ENCODE results near the gene PPIG.
"Not testable (repeated sequence)": the region's sequence is repeated elsewhere in the genome, so short reads cannot be mapped to it uniquely, and the experiment has no call there.

The PPIG gene

GRCh38 chr2:169565686-169566085 is 18.5 kb upstream of the PPIG start:
- TF ChIP-seq, protein P1, sequence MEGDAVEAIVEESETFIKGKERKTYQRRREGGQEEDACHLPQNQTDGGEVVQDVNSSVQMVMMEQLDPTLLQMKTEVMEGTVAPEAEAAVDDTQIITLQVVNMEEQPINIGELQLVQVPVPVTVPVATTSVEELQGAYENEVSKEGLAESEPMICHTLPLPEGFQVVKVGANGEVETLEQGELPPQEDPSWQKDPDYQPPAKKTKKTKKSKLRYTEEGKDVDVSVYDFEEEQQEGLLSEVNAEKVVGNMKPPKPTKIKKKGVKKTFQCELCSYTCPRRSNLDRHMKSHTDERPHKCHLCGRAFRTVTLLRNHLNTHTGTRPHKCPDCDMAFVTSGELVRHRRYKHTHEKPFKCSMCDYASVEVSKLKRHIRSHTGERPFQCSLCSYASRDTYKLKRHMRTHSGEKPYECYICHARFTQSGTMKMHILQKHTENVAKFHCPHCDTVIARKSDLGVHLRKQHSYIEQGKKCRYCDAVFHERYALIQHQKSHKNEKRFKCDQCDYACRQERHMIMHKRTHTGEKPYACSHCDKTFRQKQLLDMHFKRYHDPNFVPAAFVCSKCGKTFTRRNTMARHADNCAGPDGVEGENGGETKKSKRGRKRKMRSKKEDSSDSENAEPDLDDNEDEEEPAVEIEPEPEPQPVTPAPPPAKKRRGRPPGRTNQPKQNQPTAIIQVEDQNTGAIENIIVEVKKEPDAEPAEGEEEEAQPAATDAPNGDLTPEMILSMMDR (IDR thresholded peaks at IDR 0.05; ENCODE audit: low read depth, low read length), result no peak
- H3K4me3 ChIP-seq (replicated peaks in 1 of 2; ENCODE audit: low read depth in 2 of 2, low read length in 2 of 2), result no peak overlapping the region
- DNase-seq (ENCODE audit: low read depth in 2 of 2), result no peak

DNA sequence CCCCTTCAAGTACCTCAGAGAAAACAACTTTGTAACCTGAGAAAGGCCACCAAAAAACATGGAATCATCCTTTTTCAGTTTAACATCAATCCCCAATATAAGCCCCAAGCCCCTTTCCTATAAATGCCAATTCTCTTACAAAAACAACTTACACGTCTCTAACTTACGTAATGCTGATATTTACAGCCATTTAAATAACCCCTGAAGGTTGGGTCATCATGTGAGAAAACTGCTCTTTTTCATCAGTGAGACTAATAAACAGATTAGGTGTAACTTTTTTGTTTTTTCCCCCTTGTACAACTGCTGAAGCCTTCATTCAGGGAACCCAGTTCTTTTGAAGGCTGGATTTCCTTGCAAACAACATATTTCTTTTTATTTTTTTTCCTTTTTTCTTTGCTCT is 14.2 kb upstream of the PPIG start:
- no peak overlapping the region for H3K4me3 ChIP-seq (replicated peaks in 1 of 2; ENCODE audit: low read depth in 2 of 2, low read length in 2 of 2)
- no peak for DNase-seq (ENCODE audit: low read depth in 2 of 2)
- TF ChIP-seq, protein P1 (IDR thresholded peaks at IDR 0.05; ENCODE audit: low read depth, low read length), result no peak

GRCh38 chr2:169570752-169571151 is 13.4 kb upstream of the PPIG start:
- DNase-seq (ENCODE audit: low read depth in 2 of 2); H3K4me3 ChIP-seq (replicated peaks in 1 of 2; ENCODE audit: low read depth in 2 of 2, low read length in 2 of 2): not testable (repeated sequence)

DNA sequence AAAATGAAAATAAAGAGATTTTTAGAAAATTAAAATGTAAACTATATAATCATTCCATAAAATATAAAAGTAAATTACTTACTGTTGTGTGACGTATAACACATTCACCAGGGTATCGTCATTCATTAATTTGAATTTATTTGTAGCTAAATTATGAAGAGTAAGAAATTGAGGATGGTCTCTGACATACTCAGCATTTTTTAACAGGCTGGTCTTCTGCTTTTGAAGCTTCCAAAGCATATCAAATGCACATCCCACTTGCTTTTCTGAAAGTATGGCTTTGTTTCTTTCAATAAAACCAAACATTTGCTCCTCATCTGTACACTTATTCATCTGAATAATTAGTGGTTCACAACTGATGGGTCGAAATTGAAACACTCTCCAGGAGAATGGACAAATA is 12.6 kb upstream of the PPIG start:
- TF ChIP-seq, protein P1 (IDR thresholded peaks at IDR 0.05; ENCODE audit: low read depth, low read length), result no peak
- no peak overlapping the region for H3K4me3 ChIP-seq (replicated peaks in 1 of 2; ENCODE audit: low read depth in 2 of 2, low read length in 2 of 2)

GRCh38 chr2:169572189-169572588 is 12.0 kb upstream of the PPIG start:
- TF ChIP-seq, protein P1 (IDR thresholded peaks at IDR 0.05; ENCODE audit: low read depth, low read length), result no peak
- H3K4me3 ChIP-seq (replicated peaks in 1 of 2; ENCODE audit: low read depth in 2 of 2, low read length in 2 of 2), result no peak overlapping the region
- no peak for DNase-seq (ENCODE audit: low read depth in 2 of 2)

More for the DNA sequence above, 12.6 kb upstream of the PPIG start:
- DNase-seq (ENCODE audit: low read depth in 2 of 2), result no peak

DNA sequence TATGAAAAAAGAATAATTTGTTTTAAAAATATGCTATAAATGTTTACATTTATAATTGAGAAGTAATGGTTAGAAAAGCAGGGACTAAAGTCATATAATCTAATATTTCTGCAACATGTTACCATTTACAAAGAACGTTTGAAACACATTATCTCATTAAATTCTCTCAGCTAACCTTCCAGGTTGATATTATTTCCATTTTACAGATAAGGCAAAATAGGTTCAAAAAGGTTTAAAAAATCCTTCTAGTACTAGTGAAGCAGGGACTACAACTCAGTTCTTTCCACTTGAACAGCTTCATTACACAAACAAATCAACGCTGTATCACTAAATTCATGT is 11.4 kb upstream of the PPIG start:
- no peak for DNase-seq (ENCODE audit: low read depth in 2 of 2)
- TF ChIP-seq, protein P1 (IDR thresholded peaks at IDR 0.05; ENCODE audit: low read depth, low read length), result no peak
- H3K4me3 ChIP-seq (replicated peaks in 1 of 2; ENCODE audit: low read depth in 2 of 2, low read length in 2 of 2), result peak overlapping the region; percentile 65 to 71

GRCh38 chr2:169573160-169573973 is 10.8 kb upstream of the PPIG start, which contains the start of gene FASTKD1:
Gene FASTKD1 (minus strand): TSS chr2:169573865. CDS start chr2:169572029, 1,836 bp downstream.
- peak within 1 kb of the TSS; percentile 65 to 71 for H3K4me3 ChIP-seq (replicated peaks in 1 of 2; ENCODE audit: low read depth in 2 of 2, low read length in 2 of 2)
- TF ChIP-seq, protein P1 (IDR thresholded peaks at IDR 0.05; ENCODE audit: low read depth, low read length), result no peak
- DNase-seq (ENCODE audit: low read depth in 2 of 2), result peak; percentile 87 to 90
